Endothelial cell of umbilical vein (primary cell): ENCODE data around the gene ZNHIT3. TPM values are rescaled to one million over a fixed set of nuclear protein-coding genes. Genes with fewer than 3 reads are reported as not detected.

Experiments
- BruUV-seq: library from RNA; stranded (reverse); fragments of 400-500 nt; replicated peaks from 2 replicates; lab custom pipeline; 2021; lab: Mats Ljungman, UMichigan
- CTCF ChIA-PET: fragments of 300-600, 350-600 bp; sonication (Branson Sonifier 250); formaldehyde crosslinking; loops from one replicate; lab custom pipeline; 2021; ENCODE audit warnings: antibody characterized with exemption, inconsistent platforms; lab: Charles Lee
- POLR2A ChIA-PET: fragments of 300-600, 350-600 bp; sonication (Branson Sonifier 250); formaldehyde crosslinking; loops from one replicate; lab custom pipeline; 2021; ENCODE audit warnings: antibody characterized with exemption, inconsistent platforms; lab: Charles Lee
- DNase-seq: peaks from one replicate; pipeline ENCODE4 v3.0.0-alpha.2; 2011; ENCODE audit warnings: low read depth, low spot score
- FAIRE-seq: peaks from 2 replicates; lab custom pipeline; 2011; peaks lifted over from hg19 to GRCh38; lab: Jason Lieb, UNC
- H2AFZ ChIP-seq: 2 replicates; pipeline ENCODE4 v1.6.0; 2012; ENCODE audit warnings: low read depth, low read length, control low read depth, inconsistent platforms
- H3K27ac ChIP-seq: 2 replicates; pipeline ENCODE4 v1.5.1; 2011; ENCODE audit warnings: low read depth, mild to moderate bottlenecking, control low read depth, low read length, moderate library complexity; ENCODE audit not compliant: insufficient read depth
- H3K27me3 ChIP-seq, 2 experiments: 2 replicates each; pipeline versions ENCODE4 v1.6.0 to v1.6.1; 2011; ENCODE audit warnings: low read length in 2 of 2, mixed read lengths in 1 of 2; ENCODE audit not compliant: control insufficient read depth in 2 of 2, insufficient read depth in 2 of 2
- H3K36me3 ChIP-seq, 2 experiments: 2 replicates in 1 of 2; 3 replicates in 1 of 2; pipeline ENCODE4 v1.5.1; 2011; ENCODE audit warnings: low read length in 2 of 2, mild to moderate bottlenecking in 1 of 2, moderate library complexity in 1 of 2; ENCODE audit not compliant: control insufficient read depth in 2 of 2, insufficient read depth in 2 of 2; ENCODE audit errors: extremely low read depth in 1 of 2
- H3K4me1 ChIP-seq: 3 replicates; pipeline ENCODE4 v1.5.1; 2011; ENCODE audit warnings: mild to moderate bottlenecking, low read length; ENCODE audit not compliant: control insufficient read depth, insufficient read depth; ENCODE audit errors: extremely low read depth
- H3K4me2 ChIP-seq: 2 replicates; pipeline ENCODE4 v1.6.1; 2011; ENCODE audit warnings: low read length, control low read depth, mixed read lengths; ENCODE audit not compliant: insufficient read depth
- H3K4me3 ChIP-seq, 3 experiments: fragments of 200-600 bp in 1 of 3; sonication (generic), shearing (Covaris generic) in 1 of 3; replicated peaks in 1 of 3; 2 replicates each; pipeline ENCODE4 v1.5.1; 2011 to 2016; ENCODE audit warnings: control low read depth in 3 of 3, low read length in 3 of 3, mild to moderate bottlenecking in 2 of 3, inconsistent platforms in 1 of 3, low read depth in 1 of 3, moderate library complexity in 1 of 3; ENCODE audit not compliant: insufficient read depth in 1 of 3
- H3K79me2 ChIP-seq: 2 replicates; pipeline ENCODE4 v1.6.0; 2012; ENCODE audit warnings: low read length, inconsistent platforms; ENCODE audit not compliant: control insufficient read depth, insufficient read depth
- H3K9ac ChIP-seq: replicated peaks from 2 replicates; pipeline ENCODE3; 2011; ENCODE audit warnings: low read length, control low read depth; ENCODE audit not compliant: insufficient read depth; ENCODE audit errors: extremely low read depth
- H3K9me1 ChIP-seq: replicated peaks from 3 replicates; pipeline ENCODE4 v1.6.0; 2011; ENCODE audit warnings: mild to moderate bottlenecking, low read length; ENCODE audit not compliant: control insufficient read depth, insufficient read depth; ENCODE audit errors: extremely low read depth
- H3K9me3 ChIP-seq: replicated peaks from 2 replicates; pipeline ENCODE4 v1.5.1; 2012; ENCODE audit warnings: low read length, inconsistent platforms; ENCODE audit not compliant: control insufficient read depth, insufficient read depth
- H4K20me1 ChIP-seq: replicated peaks from 2 replicates; pipeline ENCODE3; 2011; ENCODE audit warnings: mild to moderate bottlenecking, low read length; ENCODE audit not compliant: control insufficient read depth, insufficient read depth; ENCODE audit errors: extremely low read depth
- CTCF ChIP-seq, 2 donors: IDR thresholded peaks; 1 replicate in 1 of 2; 2 replicates in 1 of 2; pipeline ENCODE4 v1.5.1; 2011; ENCODE audit warnings: low read length in 2 of 2, mild to moderate bottlenecking in 2 of 2, moderate library complexity in 2 of 2, control low read depth in 1 of 2, inconsistent platforms in 1 of 2, low read depth in 1 of 2; ENCODE audit not compliant: insufficient read depth in 1 of 2; ENCODE audit errors: extremely low read depth in 1 of 2
- EZH2 ChIP-seq: IDR thresholded peaks from 2 replicates; pipeline ENCODE4 v1.6.1; 2012; ENCODE audit warnings: borderline replicate concordance, low read depth, mild to moderate bottlenecking, moderate library complexity, low read length, inconsistent platforms; ENCODE audit not compliant: severe bottlenecking
- FOS ChIP-seq: IDR thresholded peaks from 2 replicates; pipeline ENCODE4 v1.6.1; 2011; ENCODE audit warnings: mild to moderate bottlenecking, low read length, moderate library complexity, borderline replicate concordance; ENCODE audit not compliant: insufficient read depth
- GATA2 ChIP-seq: IDR thresholded peaks from 2 replicates; pipeline ENCODE4 v1.7.0; 2011; ENCODE audit warnings: low read depth, mild to moderate bottlenecking, moderate library complexity, mixed read lengths, low read length; ENCODE audit not compliant: insufficient read length, insufficient read depth
- JUN ChIP-seq: IDR thresholded peaks from 2 replicates; pipeline ENCODE4 v1.6.1; 2011; ENCODE audit warnings: borderline replicate concordance, low read depth; ENCODE audit not compliant: insufficient read length, insufficient read depth
- MAX ChIP-seq: IDR thresholded peaks from 2 replicates; pipeline ENCODE4 v1.6.1; 2011; ENCODE audit not compliant: insufficient read depth, insufficient read length
- MYC ChIP-seq: IDR thresholded peaks from one replicate; pipeline ENCODE4 v1.6.1; 2011; ENCODE audit warnings: mild to moderate bottlenecking, low read depth, low read length
- POLR2A ChIP-seq: IDR thresholded peaks from 2 replicates; pipeline ENCODE4 v1.6.1; 2012; ENCODE audit warnings: low read depth, mild to moderate bottlenecking, control low read depth, low read length
- POLR2AphosphoS5 ChIP-seq: IDR thresholded peaks from 2 replicates; pipeline ENCODE4 v1.6.1; 2012; ENCODE audit warnings: low read depth, mild to moderate bottlenecking, control low read depth, low read length, moderate library complexity; ENCODE audit not compliant: insufficient read depth
- dilution Hi-C: fragments of 300-500 bp; cut with MboI; formaldehyde crosslinking; loops from one replicate; pipeline ENCODE4 v1.15.0; 2019; ENCODE audit warnings: low sequenced_read_pairs; ENCODE audit not compliant: extremely low pct_ligation_motif_present
- intact Hi-C: fragments of 100-400 bp; cut with micrococcal nuclease; formaldehyde crosslinking; loops from one replicate; pipeline ENCODE4 v1.10.0; 2022
- polyA plus RNA-seq, 4 experiments: library from polyadenylated mRNA; depleted of rRNA in 3 of 4; stranded (reverse) in 3 of 4; unstranded in 1 of 4; fragments of >200 nt; gene quantifications; 2 replicates each; pipeline versions ENCODE4 v1.2.1 to v1.2.3, GENCODE V29; 2011 to 2012; ENCODE audit warnings: missing spikeins in 1 of 4
- total RNA-seq: library from RNA; stranded (reverse); gene quantifications from 2 replicates; pipeline ENCODE4 v1.2.3, GENCODE V29; 2021

ZNHIT3 gene
- total and polyA plus RNA-seq, 2 donors (not counting 3 experiments of a cell fraction or from before 2014, with no cell fraction given): 34.0 to 66.9 TPM

- H3K27me3 ChIP-seq: peaks cover 0 to 4% of the 10 kb centered on the region in 2 experiments
- H3K36me3 ChIP-seq: no peaks in the 10 kb centered on the region
- ChIA-PET POLR2A (no interaction called here), CTCF (interaction anchor here (0.9 to 1.9 kb wide), 3 partner anchors 9 to 17 kb away, joined by 3 to 10 read pairs (median 3); partner anchors contain the start of gene ZNHIT3)
- intact Hi-C loops: no loop called here
- no TSS peak for BruUV-seq
- H3K79me2 ChIP-seq: no peaks in the 10 kb centered on the region
- no peak overlapping the region for H2AFZ ChIP-seq
- no peak overlapping the region for H3K4me3 ChIP-seq
- dilution Hi-C loops: no loop called here
- no peaks in the 10 kb centered on the region for H4K20me1 ChIP-seq
- no peaks in the 10 kb centered on the region for H3K9me3 ChIP-seq
- H3K4me1 ChIP-seq: no peaks in the 10 kb centered on the region
- FAIRE-seq (no peak), DNase-seq (no peak)
- H3K9ac ChIP-seq: no peak overlapping the region
- no peak overlapping the region for H3K27ac ChIP-seq
- no peaks in the 10 kb centered on the region for H3K9me1 ChIP-seq
- no peak overlapping the region for H3K4me2 ChIP-seq
- no peak for TF ChIP-seq MAX
- no peak for TF ChIP-seq EZH2
- no peak for TF ChIP-seq POLR2AphosphoS5
- TF ChIP-seq JUN: no peak
- no peak for TF ChIP-seq GATA2
- no peak for TF ChIP-seq FOS
- no peak for TF ChIP-seq POLR2A
- TF ChIP-seq MYC: no peak
- no peak for TF ChIP-seq CTCF (IDR thresholded peaks at IDR 0.05; ENCODE audit: extremely low read depth in 1 of 2, insufficient read depth in 1 of 2, low read depth in 1 of 2, low read length in 2 of 2)
These were observed 16.7 kb upstream of the ZNHIT3 start for GRCh38 chr17:36469733-36470132.
